ENCODE data around the gene JPT2.

Gene JPT2, protein sequence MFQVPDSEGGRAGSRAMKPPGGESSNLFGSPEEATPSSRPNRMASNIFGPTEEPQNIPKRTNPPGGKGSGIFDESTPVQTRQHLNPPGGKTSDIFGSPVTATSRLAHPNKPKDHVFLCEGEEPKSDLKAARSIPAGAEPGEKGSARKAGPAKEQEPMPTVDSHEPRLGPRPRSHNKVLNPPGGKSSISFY

GRCh38 chr16:1677942-1678499 is at the start of gene JPT2:
JPT2 (plus strand) TSS chr16:1678279; CDS start chr16:1678313, 34 bp downstream.
- DNase-seq (ENCODE audit: low read depth) = peak; percentile 93

DNA sequence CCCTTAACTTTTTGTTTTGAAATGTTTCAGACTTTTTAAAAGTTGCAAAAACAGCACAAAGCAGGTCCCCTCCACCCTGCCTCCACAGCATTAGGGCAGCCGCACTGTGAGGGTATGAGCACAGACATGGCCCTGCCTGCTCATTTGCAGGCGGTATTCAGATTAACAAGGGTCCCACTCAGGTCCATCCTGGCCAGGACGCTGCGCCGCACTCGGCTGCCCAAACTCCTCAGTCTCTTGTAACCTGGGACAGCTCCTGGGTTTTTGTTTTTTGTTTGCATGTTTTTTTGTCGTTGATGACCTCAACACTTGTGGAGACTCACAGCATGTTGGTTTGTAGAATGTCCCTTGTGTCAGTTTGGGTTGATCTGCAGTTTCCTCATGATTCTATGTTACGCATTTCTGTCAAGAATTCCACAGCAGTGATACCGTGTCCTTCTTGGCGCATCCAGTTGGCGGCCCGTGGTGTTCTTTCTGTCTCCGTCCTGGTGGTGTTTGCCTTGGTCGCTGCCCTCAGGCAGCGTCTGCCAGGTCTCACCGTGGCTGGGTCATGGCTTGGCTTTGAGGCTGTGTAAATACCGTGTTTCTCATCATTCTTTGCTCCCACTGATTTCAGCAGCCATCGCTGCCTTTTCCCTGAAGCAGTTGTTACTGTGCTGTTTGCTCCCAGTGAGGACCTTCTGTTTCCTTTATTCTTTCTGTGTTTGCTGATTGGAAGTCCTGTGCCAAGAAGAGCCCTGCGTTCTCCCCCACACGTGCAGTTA is 47.4 kb upstream of the JPT2 start:
- no peak for DNase-seq (ENCODE audit: low read depth)

DNA sequence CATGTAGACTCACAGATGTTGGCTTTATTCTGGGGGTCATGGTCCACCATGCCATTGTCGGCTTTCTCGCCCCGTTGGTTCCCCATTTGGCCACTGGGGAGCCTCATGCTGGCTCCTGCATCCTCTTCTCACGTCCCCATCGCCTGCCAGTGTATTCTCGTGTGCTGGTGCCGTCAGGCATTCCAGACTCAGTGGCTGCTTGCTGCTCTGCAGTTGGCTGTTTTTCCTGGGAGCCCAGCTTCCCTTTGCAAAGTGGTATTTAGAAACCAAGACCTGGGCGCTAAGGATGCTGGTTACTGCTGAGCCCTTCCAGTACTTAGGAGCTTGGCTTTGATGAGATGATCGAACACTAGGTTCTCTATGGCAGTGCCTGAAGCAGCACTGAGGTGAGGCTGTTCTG is 46.8 kb upstream of the JPT2 start:
- no peak for DNase-seq (ENCODE audit: low read depth)

DNA sequence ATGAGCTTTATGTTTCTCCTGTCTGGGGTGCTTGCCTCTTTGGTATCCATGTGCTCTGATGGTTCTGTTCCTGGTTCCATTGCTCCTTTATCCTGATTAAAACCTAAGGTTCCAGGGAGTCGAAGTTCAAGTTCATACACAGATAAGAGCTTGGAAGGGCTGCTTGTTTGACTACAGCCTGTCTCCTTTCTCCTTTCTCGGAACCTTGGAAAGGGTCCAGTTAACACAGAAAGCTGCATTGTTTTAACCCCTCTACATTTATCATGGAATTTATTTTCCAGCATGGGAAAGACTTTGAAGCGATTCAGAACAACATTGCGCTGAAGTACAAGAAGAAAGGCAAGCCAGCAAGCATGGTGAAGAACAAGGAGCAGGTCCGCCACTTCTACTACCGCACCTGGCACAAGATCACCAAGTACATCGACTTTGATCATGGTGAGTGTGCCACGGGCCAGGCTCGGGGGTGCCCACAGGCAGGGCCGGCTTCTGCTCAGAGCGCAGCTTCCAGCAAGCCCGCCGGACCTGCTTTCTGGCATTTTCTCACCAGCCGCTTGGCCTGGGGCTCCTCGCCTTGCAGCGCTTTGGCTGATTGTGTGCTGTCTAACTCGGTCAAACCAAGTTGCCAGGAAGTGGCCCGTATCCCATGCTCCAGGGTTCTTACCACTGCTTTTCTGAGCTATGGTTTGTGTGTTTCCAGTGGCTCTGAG is 46.0 kb upstream of the JPT2 start:
- DNase-seq (ENCODE audit: low read depth) = no peak

DNA sequence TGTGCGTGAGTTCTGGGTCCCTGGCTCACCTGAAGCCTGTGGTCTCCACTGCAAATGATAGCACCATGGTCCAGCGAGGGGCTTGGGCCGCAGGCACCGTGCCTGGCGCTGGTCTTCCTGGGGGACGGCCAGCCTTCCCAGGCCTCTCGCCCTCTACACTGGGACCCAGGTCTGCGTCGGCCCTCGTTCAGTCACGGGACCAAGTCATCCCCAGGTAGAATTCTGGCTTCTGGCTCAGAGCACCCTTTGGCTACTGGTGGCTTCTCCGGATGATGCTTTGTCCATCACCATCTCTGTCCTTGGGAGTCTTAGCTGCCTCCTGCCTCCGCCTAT is 45.5 kb upstream of the JPT2 start:
- no peak for DNase-seq (ENCODE audit: low read depth)

DNA sequence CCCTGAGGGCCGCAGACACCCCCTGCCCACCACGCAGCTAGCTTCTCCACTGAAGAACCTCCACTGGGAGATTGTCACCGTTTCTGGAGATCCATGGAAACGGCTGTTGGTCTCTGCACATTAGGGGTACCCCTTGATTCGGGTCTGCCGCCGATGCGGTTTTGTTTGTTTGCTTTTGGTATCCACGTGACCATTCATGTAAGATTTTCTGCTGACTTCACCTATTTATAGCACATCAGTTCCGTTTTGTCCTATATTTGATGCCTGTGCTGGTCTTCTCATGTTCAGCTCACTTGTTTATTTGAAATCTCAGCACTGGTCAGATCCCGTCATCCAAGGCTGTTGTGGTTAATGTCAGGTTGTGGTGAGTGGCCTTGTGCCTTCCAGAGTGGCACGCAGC is 44.8 kb upstream of the JPT2 start:
- no peak for DNase-seq (ENCODE audit: low read depth)

- DNase-seq (ENCODE audit: low read depth) = no peak
Measured at GRCh38 chr16:1634541-1634940, 43.5 kb upstream of the JPT2 start.

DNA sequence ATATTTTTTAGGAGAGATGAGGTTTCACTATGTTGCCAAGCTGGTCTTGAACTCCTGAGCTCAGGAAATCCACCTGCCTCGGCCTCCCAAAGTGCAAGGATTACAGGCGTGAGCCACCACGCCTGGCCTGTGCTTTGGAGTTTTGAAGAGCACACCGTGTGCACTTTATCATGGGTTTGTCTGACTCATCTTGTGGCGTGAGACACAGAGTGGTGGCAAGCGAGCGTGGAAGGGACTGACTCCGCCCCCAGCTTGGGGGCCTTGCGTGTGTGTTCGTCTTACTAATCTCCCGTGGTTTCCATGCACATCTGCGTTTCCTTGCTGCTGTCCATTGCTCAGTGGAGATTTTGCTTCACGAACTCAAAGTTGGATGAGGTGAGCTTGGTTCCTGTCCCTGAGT is 43.0 kb upstream of the JPT2 start:
- DNase-seq (ENCODE audit: low read depth) = no peak

GRCh38 chr16:1637526-1637925 is 40.6 kb upstream of the JPT2 start:
- no peak for DNase-seq (ENCODE audit: low read depth)

GRCh38 chr16:1638757-1639156 is 39.3 kb upstream of the JPT2 start:
- DNase-seq (ENCODE audit: low read depth) = no peak

DNA sequence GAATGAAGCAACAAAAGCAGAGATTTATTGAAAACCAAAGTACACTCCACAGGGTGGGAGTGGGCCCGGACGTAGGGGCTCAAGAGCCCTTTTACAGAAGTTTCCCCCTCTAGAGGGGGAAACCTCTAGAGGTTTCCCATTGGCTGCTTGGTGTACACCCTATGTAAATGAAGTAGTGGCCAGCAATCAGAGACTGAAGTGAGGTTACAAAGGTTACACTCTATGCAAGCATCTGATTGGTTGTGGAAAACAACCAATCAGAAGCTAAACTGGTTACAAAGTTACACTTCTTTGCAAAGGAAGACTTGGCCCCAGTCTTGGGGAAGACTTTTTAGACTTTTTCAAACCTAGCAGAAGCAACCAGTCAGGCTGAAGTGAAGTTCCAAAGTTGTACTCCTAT is 38.8 kb upstream of the JPT2 start:
- DNase-seq (ENCODE audit: low read depth) = no peak

DNA sequence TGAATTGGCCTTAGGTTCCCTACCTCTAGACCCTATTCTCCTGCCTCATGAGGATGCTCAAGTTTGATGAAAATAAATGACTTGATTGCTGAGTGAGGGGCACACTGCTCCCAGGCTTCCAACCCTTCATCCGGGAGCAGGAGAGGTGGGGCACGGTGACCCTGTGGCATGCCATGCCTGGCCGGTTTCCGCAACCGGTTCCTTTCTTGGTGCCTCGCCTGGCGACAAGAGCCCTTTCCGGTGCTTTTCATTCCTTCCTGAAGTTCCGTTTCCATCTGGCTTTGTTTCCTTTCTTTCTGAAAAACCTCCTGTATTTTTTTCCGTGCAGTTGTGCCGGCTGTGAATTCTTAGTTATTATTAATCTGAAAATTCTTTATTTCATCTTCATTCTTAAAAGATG is 38.2 kb upstream of the JPT2 start:
- DNase-seq (ENCODE audit: low read depth) = no peak

- DNase-seq (ENCODE audit: low read depth) = no peak
Measured at GRCh38 chr16:1640261-1640941, 37.7 kb upstream of the JPT2 start.

DNA sequence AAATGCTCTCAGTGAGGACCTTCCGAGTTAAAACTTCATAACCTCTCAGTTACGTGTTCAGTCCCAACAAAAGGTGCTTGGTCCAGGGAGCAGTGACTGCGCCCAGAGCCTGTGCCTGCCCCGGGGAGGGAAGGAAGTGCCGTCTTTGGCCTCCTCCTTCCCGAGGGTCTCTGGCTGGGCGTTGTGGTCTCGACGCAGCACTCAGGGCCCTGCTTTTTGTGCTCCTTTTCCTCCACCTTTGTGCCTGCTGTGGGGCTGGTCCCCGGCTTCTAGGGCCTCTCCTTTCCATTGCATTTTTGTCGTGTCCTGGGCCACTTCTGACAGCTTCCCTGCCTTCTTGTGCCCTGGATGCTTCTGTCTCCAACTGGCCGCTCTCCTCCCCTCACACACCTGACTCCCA is 36.8 kb upstream of the JPT2 start:
- no peak for DNase-seq (ENCODE audit: low read depth)

DNA sequence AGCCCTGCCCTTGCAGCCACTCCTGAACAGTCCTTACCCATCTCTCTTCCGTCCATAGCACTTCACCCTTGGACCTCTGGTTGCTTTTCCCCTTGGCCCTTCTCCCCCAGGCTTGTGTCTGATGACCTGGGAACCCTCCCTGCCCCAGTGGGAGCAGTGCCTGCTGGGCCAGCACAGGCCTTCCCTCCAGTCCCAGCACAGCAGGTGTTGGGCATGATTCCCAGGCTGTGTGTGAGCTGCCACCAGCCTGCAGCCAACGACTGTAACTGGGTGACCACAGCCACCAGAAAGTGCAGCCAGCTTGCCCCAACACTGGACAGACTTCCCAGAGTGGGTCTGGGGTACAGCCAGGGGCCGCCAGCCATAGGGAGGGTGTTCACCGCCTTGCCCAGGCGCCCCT is 35.9 kb upstream of the JPT2 start:
- DNase-seq (ENCODE audit: low read depth) = no peak

- DNase-seq (ENCODE audit: low read depth) = no peak
Measured at GRCh38 chr16:1642753-1643152, 35.3 kb upstream of the JPT2 start.

GRCh38 chr16:1643521-1643920 is 34.6 kb upstream of the JPT2 start:
- no peak for DNase-seq (ENCODE audit: low read depth)

- peak; percentile 23 for DNase-seq (ENCODE audit: low read depth)
Measured at GRCh38 chr16:1645914-1646525, 32.1 kb upstream of the JPT2 start.

DNA sequence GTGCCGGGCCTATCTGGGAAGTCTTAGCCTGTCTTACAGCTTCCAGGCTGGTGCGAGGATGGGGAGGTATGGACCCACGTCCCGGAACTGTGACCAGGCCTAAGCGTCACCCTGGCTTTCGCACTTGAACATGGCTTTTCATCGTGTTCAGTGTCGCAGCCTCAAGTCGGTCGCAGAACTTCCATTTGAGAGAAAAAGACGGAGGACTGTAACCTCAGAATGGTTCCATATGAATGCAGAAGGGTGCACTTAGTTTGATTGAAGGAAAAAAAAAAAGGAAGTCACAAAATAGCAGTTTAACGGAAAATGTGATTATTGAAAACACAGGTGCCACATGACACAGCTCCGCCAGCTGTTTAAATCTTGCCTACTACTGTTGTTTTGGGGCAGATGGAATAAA is 30.2 kb upstream of the JPT2 start:
- no peak for DNase-seq (ENCODE audit: low read depth)

DNA sequence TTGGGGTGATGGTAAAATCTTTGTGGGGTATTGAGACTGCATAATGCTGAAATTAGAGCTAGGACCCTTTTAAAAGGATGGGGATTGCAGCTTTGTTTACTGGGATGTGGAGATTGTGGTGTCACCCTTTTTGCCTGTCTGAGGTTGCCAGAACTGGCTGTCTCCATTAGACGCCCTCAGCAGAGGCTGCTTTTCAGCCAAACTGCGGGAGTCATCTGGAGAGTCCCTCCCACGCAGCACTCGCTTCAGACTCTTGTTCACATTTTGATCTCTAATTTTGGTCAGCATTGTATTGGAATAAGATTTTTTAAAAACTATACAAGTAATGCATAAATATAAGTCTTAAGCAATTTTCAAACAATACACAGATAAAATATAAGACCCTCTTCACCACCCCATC is 27.9 kb upstream of the JPT2 start:
- no peak for DNase-seq (ENCODE audit: low read depth)

DNA sequence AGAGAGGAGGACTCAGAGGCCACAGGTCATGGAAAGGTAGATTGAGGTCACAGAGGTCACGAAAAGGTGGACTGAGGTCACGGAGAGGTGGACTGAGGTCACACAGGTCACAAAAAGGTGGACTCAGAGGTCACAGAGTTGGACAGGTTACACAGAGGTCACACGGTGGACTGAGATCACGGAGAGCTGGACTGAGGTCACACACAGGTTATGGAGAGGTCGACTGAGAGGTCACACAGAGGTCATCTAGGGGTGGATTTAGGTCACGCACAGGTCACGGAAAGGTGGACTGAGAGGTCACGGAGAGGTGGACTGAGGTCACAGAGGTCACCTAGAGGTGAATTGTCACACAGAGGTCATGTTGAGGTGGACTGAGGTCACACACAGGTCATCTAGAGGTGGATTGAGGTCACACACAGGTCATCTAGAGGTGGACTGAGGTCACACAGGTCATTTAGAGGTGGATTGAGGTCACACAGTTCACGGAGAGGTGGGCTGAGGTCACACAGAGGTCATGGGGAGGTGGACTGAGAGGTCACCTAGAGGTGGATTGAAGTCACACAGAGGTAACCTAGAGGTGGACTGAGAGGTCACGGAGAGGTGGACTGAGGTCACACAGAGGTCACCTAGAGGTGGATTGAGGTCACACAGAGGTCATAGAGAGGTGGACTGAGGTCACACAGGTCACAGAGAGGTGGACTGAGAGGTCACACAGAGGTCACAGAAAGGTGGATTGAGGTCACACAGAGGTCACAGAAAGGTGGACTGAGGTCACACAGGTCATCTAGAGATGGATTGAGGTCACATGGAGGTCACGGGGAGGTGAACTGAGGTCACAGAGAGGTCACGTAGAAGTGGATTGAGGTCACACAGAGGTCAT is 26.7 kb upstream of the JPT2 start:
- no peak for DNase-seq (ENCODE audit: low read depth)

All from activated gamma-delta T cell treated with anti-CD3 and anti-CD28 coated beads, Interleukin-2, amount 50 U/mL, for 16 hours (primary cell).